ENCODE measurements around the gene PRMT1. TPM values are rescaled to one million over a fixed set of nuclear protein-coding genes. Genes with fewer than 3 reads are reported as not detected.
A peak's percentile ranks its signal among the peaks of the same experiment; 100 is the strongest.

Gene PRMT1
- total and polyA plus RNA-seq, 9 of the 15 experiments (the other 6 are each of a cell fraction or from before 2014, with no cell fraction given): 13.3 to 464 (median 326) TPM

GRCh38 chr19:49690656-49691242, 13.7 kb downstream of the PRMT1 start, which contains the start of gene CPT1C:
Gene CPT1C (plus strand): TSS chr19:49691116. CDS start chr19:49692253, 1,137 bp downstream.
- H3K9me1 ChIP-seq (ENCODE audit: control insufficient read depth, insufficient read depth, low read length): no peaks in the 10 kb centered on the region
- BruUV-seq (replicated peaks): no TSS peak
- no peaks in the 10 kb centered on the region for H4K20me1 ChIP-seq (replicated peaks; ENCODE audit: control insufficient read depth, insufficient read depth, low read length)
- no peaks in the 10 kb centered on the region for H3K79me2 ChIP-seq (ENCODE audit: control insufficient read depth, insufficient read depth, low read length)
- H3K27me3 ChIP-seq (ENCODE audit: control insufficient read depth in 2 of 2, insufficient read depth in 2 of 2, low read length in 2 of 2): no peaks in the 10 kb centered on the region
- peaks cover 0 to 54% of the 10 kb centered on the region in 2 experiments; a peak in 2 of 5 replicates for H3K4me1 ChIP-seq (replicated peaks in 1 of 2; ENCODE audit: control insufficient read depth in 2 of 2, insufficient read depth in 2 of 2, low read length in 2 of 2)
- peak; percentile 34 for TF ChIP-seq SIRT6 (IDR thresholded peaks at IDR 0.05; ENCODE audit: low read depth, low read length)
- TF ChIP-seq MXI1 (IDR thresholded peaks at IDR 0.05; ENCODE audit: low read depth, low read length): no peak
- TF ChIP-seq E2F3 (CRISPR knock-in tag; IDR thresholded peaks at IDR 0.05): no peak
- no peak for TF ChIP-seq GMEB1 (CRISPR knock-in tag; IDR thresholded peaks at IDR 0.05)
- TF ChIP-seq NR4A1 (CRISPR knock-in tag; IDR thresholded peaks at IDR 0.05): no peak
- no peak for TF ChIP-seq NR4A1 (tag; IDR thresholded peaks at IDR 0.05)
- peak; percentile 47; the same call in 1 of the 2 replicates for TF ChIP-seq ZBTB33 (CRISPR knock-in tag; IDR thresholded peaks at IDR 0.05)
- 0 out of 2 replicates have a peak, but pooled peaks have one; percentile 44 for TF ChIP-seq SUPT5H (IDR thresholded peaks at IDR 0.05)
- TF ChIP-seq POLR2A (conservative IDR thresholded peaks at IDR 0.05): 0 out of 2 replicates have a peak, but pooled peaks have one; percentile 26
- no peak for TF ChIP-seq TFAM (CRISPR knock-in tag; conservative IDR thresholded peaks at IDR 0.05)
- TF ChIP-seq POLR2AphosphoS5 (IDR thresholded peaks at IDR 0.05; ENCODE audit: control insufficient read depth, insufficient read depth, low read depth, low read length): peak; percentile 27; the same call in 1 of the 2 replicates
- 83% methylated on average over 33 of the region's 38 CpGs for WGBS (ENCODE audit: insufficient coverage, low coverage, missing lambda C conversion rate)
- DNase-seq (ENCODE audit: extremely low read depth in 1 of 4, low spot score in 3 of 4): no peak
- no peak within 1 kb of the TSS for H3K4me3 ChIP-seq
- no peak within 1 kb of the TSS for H2AFZ ChIP-seq (ENCODE audit: low read depth, low read length)
- in situ Hi-C loops (cut with MboI): no loop called here
- ChIA-PET POLR2A (no interaction called here), CTCF (ENCODE audit: low intra/inter-chr PET ratio) (no interaction called here)
- no peak for ATAC-seq
- H3K4me2 ChIP-seq (ENCODE audit: insufficient read depth, low read length): no peak within 1 kb of the TSS
- no peak within 1 kb of the TSS for H3K27ac ChIP-seq (ENCODE audit: extremely low read depth, low read depth, low read length)
- no peak within 1 kb of the TSS for H3K9ac ChIP-seq (ENCODE audit: insufficient read depth in 1 of 2, low read depth in 2 of 2, low read length in 2 of 2)
- intact Hi-C loops (cut with micrococcal nuclease): no loop called here
- no peaks in the 10 kb centered on the region for H3K9me3 ChIP-seq (replicated peaks; ENCODE audit: control insufficient read depth, insufficient read depth, low read depth, low read length)
- FAIRE-seq: no peak
- peaks cover 36% of the 10 kb centered on the region; the same call in 2 of the 3 replicates for H3K36me3 ChIP-seq (ENCODE audit: control insufficient read depth, insufficient read depth, low read length)
